ENCODE results near the gene SMARCB1.

GRCh38 chr22:23836692-23837495, 50.1 kb downstream of the SMARCB1 start:
- TF ChIP-seq CTCF (IDR thresholded peaks at IDR 0.05; ENCODE audit: low read depth, low read length), result no peak
- no peak for TF ChIP-seq POLR2A (IDR thresholded peaks at IDR 0.05; ENCODE audit: extremely low read depth, insufficient read length)
- TF ChIP-seq MYC (IDR thresholded peaks at IDR 0.05; ENCODE audit: low read depth, low read length), result no peak
